SIG-M5 (cell line): ENCODE measurements around the gene EFR3B.
"Not testable (repeated sequence)": the region's sequence is repeated elsewhere in the genome, so short reads cannot be mapped to it uniquely, and the experiment has no call there.

ENCODE experiments used
- DNase-seq: peaks from one replicate; lab custom pipeline; 2025; lab: John Stamatoyannopoulos, UW

Gene EFR3B

DNA sequence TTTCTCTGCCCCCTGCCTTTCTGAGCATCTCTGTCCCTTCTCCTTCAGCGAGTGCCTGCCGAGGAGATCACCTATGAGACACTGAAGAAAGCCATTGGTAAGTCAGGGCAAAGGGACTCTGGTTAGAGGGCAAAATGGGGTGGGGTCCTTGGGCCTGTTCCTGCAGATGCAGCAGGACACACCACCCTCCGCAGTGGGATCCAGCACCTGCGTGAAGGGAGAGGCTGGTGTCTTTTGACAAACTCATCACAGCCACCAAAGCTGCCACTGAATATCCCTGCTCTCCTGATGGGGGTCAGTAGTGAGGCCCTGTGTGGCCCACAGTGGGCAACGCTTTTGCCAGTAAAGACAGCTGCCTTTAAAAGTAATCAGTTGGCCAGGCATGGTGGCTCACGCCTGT is 107.8 kb downstream of the EFR3B start:
- no peak for DNase-seq

DNA sequence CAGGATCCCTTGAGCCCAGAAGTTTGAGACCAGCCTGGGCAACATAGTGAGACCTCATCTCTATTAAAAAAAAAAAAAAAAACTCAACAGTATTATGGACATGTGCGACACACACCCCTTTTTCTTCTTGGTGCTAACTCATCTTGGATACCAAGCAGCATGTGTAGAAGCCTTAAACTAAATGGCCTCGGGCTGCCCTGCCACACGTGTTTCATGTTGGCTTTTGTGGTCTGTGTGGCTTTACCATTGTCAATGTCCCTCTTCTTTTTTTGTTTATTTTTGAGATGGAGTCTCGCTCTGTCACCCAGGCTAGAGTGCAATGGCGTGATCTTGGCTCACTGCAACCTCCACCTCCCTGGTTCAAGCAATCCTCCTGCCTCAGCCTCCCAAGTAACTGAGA is 109.1 kb downstream of the EFR3B start:
- not testable (repeated sequence) for DNase-seq

DNA sequence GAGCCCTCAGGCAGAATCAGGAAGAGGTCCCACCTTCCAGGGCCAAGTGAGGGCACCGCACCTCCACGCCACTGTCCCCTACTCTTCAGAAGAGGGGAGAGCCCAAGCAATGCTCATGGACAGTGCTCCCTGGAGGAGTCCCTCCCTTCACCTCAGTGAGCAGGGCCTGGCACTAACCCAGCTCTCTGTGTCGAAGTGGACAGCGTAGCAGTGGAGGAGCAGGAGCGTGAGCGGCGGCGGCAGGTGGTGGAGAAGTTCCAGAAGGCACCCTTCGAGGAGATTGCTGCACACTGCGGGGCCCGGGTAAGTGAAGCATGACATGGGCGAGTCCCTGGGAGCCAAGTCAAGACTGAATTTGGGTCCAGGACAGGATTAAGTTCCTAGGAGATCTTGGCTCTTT is 109.8 kb downstream of the EFR3B start:
- no peak for DNase-seq

DNA sequence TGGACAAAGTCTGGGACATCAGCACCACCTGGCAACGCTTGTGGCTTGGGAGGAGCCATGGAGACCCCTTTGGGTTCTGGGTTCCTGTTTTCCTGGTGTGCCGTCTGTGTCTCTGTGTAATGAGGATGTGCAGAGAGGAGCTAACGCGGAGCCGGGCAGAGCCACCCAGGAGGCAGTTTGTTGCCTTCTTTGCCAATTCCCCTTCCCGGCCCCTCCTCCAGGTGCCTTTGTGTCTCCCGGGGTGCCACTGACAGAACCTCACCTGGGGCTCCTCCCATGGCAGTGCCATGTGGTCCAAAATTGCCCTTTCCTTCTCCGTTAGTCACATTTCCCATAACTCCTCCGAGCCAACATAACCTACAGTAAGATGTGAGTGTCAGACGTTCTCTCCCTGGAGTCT is 113.5 kb downstream of the EFR3B start:
- no peak for DNase-seq

DNA sequence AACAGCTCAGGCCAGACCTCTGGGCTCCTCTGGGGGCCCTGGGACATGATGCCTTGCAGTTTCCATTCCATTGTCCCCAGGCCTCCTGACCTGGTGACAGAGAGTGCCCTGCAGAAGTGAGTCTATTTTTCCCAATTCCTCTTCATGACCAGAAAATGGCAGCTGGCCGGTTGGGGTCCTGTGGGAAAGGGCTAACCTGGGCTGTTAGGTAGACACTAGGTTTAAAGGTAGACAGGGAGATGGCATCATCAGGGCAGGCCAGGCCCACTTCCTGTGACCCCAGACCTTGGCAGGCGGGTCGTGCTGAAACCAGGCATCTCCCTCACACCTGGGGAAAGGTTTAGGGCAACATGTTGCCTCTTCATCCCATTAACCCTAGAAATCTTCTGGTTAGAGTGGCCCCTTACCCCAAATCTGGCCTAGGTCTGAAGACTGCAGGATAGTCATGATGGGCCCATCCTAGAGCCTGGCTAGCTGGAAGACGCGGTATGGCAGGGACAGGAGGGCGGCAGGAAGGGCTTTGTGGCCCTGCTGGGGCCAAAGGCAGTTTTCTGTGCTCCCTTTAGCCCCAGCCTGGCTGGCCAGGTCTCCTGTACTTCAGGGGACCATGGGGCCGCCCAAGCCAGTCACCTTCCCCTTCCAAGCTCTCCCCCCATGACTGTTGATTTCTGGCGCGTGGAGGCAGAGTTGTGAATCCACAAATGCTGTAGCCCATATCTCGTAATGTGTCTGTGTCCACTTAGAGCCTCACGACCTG is 116.4 kb downstream of the EFR3B start:
- DNase-seq, result no peak

DNA sequence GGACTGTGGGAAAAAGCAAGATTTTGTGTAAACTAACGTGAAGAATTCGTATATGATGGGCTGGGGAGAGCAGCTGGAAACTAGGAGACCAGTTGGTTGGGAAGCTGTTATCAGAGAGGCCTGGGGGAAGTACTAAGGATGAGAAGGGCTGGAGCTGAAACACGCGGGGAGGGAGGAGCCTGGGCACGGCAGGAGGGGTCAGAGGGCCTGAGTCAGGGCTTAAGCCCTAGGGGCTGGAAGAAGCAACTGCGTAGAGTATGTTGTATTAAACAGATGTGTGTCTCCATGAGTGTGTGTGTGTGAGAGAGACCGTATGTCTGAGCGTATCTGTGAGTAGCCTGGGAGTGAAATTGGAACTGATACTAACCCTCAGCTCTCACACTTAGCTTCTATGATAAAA is 118.1 kb downstream of the EFR3B start:
- no peak for DNase-seq

DNA sequence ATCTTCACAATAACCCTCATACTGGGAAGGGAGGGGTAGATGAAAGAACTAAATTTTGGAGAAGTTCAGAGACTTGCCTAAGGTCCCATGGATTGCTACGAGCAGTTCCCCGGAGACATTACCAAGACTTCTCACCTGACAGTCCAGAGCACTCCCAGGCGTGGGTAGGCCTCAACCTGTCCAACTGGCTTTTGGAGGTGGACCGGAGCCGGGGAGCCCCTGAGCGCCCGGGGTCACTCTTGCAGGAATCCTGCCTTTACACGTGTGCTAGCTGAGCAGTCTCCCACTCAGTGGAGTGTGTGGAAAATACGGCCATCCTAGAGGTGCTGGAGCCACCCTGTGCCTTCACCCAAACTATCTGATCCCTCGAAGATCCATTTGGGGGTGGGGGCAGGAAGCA is 118.5 kb downstream of the EFR3B start:
- no peak for DNase-seq

DNA sequence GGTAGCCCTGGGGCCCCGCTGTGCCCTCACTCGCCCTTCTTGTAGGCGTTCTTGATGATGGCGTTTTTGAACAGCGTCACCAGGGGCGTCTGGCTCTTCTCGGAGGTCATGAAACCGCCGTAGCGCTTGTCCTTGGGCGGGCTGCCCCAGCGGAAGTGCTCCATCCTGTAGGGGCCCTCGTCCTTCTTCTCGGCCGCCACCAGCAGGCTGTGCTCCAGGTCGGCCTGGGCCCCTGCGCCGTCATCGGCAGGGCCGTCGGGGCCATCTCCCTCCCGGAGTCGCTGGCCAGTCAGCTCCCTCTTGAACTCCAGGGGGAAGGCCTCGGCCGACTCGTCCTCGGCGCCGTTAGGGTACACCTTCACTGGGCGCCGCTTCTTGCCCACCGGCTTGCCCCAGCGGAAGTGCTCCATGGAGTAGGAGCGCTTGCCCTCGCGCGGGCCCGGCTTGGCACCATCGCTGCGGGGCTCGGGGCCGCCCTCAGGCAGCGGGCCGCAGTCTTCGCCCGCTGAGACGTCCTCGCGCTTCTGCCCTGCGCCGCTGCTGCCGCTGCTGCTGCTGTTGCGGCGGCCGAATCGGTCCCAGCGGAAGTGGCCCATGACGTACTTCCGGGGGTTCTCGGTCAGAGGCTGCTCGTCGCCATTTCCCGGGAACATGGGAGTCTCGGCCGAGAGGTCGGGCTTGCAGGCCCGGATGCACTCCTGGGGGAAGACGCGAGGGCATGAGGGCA is 119.3 kb downstream of the EFR3B start:
- DNase-seq, result no peak

DNA sequence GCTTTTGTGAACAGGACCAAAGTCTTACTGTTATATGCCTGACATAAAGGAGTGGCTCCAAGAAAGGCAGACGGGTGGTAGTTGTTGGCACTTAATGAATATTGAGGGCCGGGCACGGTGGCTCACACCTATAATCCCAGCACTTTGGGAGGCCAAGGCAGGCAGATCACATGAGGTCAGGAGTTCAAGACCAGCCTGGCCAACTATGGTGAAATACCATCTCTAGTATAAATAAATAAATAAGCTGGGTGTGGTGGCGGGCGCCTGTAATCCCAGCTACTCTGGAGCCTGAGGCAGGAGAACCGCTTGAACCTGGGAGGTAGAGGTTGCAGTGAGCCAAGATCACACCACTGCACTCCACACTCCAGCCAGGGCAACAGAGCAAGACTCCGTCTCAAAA is 120.2 kb downstream of the EFR3B start:
- not testable (repeated sequence) for DNase-seq

DNA sequence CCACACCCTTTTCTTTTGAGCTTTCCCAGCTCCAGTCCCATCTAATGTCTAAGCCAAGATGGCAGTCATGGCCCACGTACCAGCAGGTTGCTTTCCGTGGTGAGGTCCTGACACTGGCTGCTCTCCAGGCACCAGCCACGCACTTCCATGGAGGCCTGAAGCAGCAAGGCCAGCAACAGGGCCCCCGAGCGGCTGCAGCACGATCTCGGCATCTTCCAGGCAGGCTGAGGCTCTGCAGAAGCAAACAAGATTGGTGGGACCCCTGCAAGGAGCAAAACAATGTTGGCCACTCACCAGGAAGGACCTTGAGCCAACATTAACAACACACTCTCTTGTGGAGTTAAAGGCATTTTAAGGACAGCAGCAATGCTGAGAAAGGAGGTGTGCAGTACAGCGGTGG is 122.7 kb downstream of the EFR3B start:
- DNase-seq, result no peak

DNA sequence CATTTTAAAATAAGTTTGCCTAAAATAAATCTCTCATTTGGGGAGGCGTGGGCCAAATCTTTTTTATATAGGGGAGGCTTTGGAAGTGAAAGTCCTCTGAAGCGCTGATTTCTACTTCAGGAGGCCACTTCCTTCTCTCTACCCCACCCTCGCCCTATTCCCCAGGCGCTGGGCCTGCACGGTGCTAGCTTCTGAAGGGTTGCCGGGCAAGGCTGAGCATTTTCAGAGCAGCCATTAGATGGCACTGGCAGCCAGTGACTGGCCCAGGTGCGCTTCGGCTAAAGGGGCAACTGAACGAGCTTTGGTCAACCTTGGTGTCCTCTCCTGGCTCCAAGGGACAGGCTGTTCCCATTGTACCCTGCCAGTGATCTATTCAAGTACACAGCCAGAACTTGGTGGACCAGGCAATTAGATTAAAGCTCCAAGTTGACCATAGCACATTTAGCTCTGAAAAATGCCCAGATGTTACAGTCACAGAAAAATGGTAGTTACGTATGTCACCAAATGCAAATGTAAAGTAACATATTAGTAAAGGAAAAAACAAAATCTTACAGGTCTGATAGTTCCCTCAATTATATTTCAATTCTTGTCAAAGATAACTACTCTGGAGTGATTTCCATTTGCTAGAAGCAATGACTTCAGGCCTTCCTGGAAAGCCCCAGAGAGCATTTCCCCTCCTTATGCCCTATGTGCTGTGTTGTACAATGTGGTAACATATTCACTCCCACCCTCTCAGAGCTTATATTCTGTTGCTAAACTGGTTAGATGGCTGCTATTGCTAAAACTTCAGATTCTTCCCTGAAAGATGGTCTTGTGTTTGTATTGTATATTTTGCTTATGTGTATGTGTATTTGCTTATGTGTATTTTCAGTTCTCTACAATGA is 124.4 kb downstream of the EFR3B start:
- DNase-seq, result no peak

DNA sequence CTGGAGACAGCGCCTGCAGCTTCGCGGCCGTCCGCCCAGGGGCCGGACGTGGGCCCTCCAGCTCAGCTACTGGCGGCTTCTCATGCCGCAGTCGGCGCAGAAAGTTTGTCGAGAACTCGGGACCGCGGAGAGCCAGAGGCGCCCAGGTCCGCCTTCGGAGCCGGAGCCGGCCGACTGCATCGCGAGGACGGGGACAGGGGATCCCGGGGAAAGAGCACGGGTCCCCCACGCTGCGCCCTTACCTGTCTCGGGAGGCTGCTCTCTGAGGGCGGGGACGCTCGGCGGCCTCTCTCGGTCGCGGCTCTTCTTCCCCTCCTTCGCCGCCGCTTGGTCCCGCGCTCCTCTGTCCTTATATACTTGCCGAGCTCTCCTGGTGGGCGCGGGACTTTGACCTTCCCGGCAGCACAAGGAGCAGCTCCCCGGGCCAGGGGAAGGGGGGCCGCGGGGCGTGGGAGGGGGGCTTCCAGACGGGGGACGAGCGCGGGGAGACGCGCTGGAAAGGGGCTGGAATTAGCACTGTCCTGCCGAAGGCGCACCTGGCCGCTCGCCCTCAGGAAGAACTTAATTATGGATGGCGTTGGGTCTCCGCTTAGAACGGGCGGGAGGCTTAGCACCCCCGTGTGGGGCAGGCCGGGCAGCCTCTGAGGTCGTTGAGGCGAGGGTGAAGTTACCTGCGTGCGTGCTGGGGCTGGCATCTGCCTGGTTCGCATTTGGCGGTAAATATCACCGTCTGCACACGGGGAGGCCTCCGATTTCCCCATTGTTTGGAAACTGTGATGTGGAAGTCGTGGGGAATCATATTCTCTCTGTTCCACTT is 126.6 kb downstream of the EFR3B start, which contains the start of gene POMC:
POMC (minus strand) TSS at position 325 of the 817 bp plus-strand sequence. CDS start 3,808 bp downstream, outside the sequence.
- DNase-seq, result no peak

DNA sequence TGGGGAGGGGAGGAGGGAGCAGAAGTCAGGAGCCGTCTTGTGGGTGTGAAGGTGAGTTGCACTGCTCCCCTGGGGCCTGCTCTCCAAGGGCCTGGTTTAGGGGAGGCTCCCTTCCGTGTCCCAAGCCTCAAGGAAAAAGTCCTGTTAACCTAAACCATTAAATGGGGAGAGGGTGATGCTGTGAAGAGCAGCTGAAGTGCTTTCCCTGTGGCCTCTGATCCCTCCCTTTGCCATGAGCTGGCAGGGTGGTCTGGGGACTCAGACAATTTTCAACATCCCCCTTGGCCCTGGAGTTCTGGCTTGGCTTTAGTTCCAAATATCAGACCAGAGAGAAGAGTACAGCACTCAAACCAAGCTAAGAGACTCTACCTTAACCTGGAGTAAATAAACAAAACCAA is 127.2 kb downstream of the EFR3B start:
- no peak for DNase-seq

DNA sequence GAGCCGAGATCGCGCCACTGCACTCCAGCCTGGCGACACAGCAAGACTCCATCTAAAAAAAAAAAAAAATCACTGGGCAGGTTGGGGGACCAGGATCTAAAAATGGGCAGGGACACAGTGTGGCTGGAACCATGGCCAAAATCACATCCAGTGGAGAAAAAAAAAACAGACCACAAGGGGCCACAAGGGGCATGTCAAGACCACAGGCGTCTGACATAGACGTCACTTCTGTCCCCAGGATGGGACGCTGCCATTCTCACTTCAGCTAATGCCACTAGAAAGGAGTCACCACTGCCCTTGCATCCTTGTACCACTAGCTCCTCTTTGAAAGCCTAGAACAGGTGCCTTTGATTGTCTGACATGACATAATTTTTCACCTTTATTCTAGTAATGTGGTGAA is 129.0 kb downstream of the EFR3B start:
- DNase-seq, result no peak

DNA sequence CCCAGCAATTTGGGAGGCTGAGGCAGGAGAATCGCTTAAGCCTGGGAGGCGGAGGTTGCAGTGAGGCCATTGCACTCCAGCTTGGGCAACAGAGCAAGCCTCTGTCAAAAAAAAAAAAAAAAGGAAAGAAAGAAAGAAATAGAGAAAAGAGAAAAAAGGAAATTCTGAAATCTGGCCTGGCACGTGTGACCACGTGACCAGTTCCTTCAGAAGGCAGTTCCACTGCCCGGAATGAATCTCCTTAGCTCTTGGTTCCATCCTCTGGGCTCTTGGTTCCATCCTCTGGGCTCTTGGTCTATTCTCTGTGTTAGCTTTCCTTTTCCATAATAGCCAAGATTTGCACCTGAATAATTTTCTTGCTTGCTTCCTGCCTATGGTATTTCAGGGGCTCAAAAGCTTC is 131.8 kb downstream of the EFR3B start:
- no peak for DNase-seq

DNA sequence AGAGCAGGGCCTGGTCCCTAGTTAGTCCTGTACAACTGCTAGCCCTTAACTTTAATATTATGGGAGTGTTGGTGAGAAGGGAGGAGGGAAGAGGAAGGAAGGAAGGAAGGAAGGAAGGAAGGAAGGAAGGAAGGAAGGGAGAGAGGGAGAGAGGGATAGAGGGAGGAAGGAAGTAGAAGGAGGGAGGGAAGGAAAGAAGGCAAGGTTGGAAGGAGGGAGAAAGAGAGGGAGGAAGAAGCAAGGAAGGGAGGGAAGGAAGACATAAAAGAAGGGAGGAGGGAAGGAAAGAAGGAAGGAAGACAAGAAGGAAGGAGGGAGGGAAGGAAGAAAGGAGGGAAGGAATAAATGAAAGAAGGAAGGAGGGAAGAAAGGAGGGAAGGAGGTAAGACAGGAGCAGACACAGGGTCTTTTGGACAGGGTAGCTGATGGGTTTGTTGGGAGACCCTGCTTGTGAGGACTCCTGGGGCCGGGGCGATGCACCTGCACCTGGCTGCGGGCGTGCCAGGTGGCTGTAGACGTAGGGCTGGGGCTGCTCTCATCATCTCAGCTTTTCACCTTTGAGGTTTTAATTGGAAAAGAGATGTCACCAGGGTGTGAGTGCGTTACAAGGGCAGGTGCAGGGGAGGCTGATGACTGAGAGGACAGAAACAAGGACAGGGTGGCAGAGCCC is 132.5 kb downstream of the EFR3B start:
- DNase-seq, result no peak

DNA sequence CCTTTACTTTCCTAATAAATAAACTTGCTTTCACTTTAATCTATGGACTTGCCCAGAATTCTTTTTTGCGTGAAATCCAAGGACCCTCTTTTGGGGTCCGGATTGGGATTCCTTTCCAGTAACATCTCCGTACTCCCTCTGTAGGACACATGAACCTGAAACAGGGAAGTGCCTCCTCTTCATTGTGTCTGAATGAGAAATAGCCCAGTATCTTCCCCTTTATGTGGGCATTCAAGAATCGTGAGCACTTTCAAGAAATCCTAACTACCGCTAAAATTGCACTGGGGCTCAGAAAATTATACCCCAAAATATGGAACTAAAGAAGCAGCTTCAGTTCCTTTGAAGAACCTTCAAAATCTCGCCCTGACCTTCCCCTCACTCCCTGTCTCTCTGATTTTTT is 134.3 kb downstream of the EFR3B start:
- DNase-seq, result no peak

DNA sequence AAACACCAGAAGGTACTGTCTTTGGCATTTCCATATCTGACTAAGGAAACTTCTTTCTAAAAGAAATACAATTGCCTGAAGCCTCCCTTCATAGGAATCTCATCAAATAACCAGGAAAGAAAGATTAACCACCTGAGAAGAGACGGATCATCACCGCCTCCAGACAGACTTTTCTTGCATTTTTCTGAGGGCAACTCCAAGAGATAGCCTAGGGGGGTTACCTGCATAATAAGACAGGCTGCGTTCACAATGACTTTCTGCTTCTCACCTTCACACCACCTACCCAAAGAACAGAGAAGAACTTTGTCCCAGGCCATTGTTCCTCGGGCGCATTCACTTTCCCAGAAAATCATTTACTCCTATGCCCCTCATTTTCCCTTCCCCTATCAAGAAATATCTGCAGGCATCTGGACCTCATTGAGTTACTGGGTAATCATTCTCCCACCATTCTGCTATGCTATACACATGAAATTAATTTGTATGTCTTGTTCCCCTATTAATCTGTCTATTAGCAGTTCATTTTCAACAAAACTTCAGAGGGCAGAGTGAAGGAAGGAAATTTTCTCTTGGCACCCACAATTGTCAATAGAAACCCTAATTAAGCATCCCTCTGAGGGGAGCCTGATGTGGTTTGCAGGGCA is 134.8 kb downstream of the EFR3B start:
- no peak for DNase-seq

DNA sequence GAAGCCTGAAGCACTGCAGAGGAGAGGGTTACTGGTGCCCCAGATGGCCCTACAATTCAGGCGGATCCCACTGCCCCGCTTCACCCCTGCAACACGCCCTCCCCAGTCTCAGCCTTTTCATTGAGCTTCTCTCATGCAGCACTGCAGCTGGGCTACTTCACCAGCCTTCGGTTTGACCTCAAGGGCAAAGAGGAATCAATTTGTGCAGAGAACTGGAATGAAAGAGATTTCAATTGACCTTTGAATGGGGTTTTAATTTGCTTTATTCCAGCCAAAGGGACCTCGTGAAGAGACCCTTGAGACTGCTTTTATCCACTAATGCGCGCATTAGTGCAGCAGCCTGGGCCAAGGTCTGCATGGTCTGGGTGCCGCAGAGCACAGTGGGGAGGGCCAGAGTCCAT is 135.3 kb downstream of the EFR3B start:
- no peak for DNase-seq

DNA sequence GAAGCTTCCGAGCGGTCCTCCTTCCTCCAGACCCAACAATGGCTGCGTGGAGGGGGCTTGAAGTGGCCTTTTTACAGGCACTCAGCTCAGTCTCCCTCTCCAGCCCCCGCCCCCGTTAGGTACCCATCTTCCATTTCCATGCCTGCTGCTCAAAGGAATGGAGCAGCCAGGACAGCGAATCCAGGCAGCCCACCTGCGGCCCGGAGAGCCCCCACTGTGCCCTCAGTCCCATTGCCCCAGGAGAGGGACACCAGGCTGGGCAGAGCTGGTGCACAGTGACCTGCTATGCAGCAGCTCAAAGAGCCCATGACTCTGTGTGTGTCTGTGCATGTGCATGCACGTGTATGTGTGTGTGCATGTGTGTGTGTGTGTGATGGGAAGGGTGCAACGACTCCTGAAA is 137.1 kb downstream of the EFR3B start:
- DNase-seq, result no peak

DNA sequence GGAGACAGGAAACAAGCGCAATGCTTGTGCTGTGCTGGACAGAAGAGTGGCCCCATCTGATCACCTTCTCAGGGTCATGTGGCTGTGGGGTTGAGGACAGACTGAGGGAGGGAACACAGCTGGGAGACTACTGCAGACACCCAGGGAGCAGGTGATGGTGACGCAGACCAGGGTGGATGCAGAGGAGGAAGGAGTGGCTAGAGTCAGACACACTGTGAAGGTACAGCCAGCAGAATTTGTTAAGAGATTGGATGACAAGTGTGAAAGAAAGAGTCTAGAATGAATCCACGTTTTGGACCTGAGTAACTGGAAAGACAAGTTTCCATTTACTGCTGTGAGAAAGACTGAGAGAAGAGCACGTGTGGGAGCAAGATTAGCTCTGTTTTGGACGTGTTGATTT is 142.4 kb downstream of the EFR3B start:
- no peak for DNase-seq
